ACHN (cell line): ENCODE data around the gene TEP1.
"Not testable (repeated sequence)": the region's sequence is repeated elsewhere in the genome, so short reads cannot be mapped to it uniquely, and the experiment has no call there.

ENCODE experiments used
- DNase-seq: peaks from one replicate; pipeline ENCODE4 v3.0.0-alpha.2; 2015
- in situ Hi-C: cut with HindIII; loops from 2 replicates; pipeline ENCODE4 v1.10.0; 2017; ENCODE audit warnings: low sequenced_read_pairs, low pct_ligation_motif_present, low pct_unique_long_range_greater_than_20kb

TEP1 gene

DNA sequence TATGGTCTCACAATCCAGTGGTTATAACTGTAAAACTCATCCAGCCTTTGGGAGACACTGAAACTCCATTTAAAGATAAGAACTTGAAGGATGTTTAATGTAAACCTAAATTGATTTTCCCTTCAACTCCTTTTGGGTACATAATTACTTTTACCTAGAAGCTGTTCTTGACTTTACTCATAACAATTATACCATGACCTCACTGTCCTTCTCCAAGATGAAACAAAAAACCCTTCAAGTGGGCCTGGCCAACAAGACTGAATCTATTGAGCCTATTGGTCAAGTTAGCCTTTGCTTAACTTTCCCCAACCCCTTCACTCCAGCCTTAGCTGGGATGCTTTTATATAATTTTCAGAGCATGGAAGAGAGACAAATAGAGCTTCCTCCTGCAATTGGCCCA lies 47.4 kb downstream of the TEP1 start:
- in situ Hi-C loops, result no loop called here
- no peak for DNase-seq

GRCh38 chr14:20358474-20358873 lies 54.8 kb downstream of the TEP1 start:
- in situ Hi-C loops, DNase-seq: not testable (repeated sequence)

DNA sequence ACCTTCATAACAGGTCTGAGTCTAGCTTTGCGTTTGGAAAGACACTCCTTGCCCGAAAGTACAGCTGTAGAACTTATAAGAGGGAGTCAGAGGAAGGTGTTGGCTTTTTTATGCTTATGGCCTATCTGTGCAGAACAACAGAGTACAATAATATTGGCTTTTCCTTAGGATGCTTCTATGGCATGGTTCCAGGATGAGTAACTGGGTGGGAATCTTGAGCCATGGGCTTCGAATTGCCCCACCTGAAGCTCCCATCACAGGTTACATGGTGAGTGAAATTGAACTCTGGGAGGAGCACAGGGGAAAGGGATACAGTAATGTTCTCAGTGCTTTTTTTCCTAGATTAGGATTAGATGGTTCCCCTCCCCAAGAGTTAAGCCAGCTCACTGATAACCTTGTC lies 56.9 kb downstream of the TEP1 start:
- in situ Hi-C loops, result no loop called here
- no peak for DNase-seq

GRCh38 chr14:20350860-20351259 lies 62.4 kb downstream of the TEP1 start:
- peak; percentile 8 for DNase-seq
- in situ Hi-C loops, result no loop called here

GRCh38 chr14:20350282-20350681 lies 63.0 kb downstream of the TEP1 start:
- DNase-seq, result no peak
- in situ Hi-C loops, result no loop called here

DNA sequence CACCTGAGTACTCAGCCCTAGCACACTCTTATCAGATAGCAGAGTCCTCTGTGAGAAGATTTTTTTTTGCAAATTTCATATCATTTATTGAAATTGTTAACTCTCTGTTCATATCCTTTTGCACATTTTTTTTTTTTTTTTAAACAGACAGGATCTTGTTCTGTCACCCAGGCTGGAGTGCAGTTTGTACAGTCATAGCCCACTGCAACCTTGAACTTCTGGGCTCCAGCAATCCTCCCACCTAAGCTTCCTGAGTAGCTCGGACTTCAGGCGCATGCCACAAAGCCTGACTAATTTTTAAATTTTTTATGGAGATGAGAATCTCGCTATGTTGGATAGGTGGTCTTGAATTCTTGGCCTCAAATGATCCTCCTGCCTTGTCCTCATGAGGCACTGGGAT lies 65.6 kb downstream of the TEP1 start:
- in situ Hi-C loops, result no loop called here
- DNase-seq, result no peak

DNA sequence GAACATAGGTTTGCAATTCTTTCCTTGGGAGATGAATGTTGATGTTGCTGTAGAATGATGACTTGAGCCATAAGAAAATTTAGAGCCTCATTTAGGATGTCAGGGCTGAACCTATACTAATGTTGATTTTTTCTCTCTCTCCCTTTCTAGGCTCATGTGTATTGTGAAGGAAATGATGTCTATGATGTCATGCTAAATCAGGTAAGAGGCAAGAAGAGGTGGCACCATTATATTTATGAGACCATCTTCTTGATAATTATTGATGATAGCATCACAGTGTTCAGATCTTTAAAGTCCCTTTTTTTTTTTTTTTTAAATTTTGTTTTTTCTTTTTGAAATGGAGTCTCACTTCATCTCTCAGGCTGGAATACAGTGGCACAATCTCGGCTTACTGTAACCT lies 66.6 kb downstream of the TEP1 start:
- in situ Hi-C loops, result no loop called here
- no peak for DNase-seq

DNA sequence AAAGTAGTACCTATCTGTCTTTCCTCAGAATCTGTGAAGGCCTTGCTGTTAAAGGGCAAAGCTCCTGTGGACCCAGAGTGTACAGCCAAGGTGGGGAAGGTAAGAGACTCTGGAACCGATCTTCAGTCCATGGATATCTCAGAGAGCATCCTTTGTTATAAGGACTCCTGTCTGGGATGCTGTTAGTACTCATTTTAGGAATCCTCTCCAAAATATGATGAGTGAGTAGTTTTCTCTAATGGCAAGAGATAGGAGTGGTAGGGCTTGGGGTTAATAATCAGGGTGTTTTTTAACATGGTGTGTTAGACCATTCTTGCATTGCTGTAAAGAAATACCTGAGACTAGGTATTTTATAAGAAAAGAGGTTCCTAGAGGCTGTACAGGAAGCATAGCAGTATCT lies 67.9 kb downstream of the TEP1 start:
- in situ Hi-C loops, result no loop called here
- no peak for DNase-seq

DNA sequence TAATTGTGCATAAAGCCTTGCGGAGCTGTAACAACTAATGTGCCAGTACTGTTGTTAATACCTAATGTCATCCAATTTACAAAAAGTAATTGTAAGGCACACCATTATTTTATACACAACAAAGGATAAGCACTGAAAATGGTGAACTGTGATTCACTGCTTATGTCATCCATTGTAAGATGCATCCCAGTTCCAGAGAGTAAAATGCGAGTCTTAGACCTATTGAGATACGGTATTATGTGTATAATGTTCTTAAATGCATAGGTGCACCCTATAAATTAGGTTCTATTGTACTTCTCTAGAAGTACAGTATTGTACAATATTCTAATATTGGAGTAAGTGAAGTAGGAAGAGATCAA lies 69.5 kb downstream of the TEP1 start:
- peak; percentile 18 for DNase-seq
- in situ Hi-C loops, result no loop called here

DNA sequence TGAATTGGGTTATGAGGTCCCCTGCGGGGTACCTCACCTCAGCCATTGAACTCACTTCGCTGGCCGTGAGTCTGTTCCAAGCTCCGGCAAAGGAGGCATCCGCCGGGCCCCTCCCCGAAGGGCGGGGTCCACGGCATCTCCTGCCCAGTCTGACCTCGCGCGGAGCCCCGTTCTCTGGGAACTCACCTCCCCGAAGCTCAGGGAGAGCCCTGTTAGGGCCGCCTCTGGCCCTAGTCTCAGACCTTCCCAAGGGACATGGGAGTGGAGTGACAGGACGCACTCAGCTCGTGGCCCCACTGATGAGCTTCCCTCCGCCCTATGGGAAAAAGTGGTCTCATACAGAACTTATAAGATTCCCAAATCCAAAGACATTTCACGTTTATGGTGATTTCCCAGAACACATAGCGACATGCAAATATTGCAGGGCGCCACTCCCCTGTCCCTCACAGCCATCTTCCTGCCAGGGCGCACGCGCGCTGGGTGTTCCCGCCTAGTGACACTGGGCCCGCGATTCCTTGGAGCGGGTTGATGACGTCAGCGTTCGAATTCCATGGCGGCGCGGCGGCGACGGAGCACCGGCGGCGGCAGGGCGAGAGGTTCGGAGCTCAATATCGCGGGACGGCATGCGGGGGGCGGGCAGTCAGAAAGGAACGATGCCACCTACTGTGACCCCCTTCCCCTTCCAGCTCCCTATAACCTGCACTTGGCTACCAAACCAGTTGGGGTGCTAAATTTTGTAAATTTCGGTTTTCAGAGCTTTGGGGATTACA lies 70.0 kb downstream of the TEP1 start, which contains the start of gene PARP2:
TSS of gene PARP2 (plus strand) at position 544 of the 770 bp plus-strand sequence. CDS start at position 551, 7 bp downstream.
- DNase-seq, result peak; percentile 98
- in situ Hi-C loops, result no loop called here

DNA sequence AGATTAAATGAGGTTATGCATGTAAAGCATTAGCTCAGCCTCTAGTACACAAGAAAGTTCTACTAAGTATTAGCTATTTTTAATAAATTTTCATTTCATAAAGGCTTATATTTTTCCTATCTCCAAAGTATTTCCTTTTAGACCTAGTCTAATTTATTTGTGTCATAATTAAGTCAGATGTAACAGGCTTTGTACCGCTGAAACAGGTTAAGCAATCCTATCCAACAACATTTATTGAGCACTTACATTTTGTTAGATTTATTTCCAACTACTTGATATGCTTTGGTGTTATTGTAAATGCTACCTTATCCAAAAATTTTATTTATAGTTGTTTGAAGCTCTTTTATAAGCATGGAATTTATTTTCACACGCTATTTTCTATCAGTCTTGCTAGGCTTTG lies 71.7 kb downstream of the TEP1 start:
- in situ Hi-C loops, result no loop called here
- DNase-seq, result no peak

DNA sequence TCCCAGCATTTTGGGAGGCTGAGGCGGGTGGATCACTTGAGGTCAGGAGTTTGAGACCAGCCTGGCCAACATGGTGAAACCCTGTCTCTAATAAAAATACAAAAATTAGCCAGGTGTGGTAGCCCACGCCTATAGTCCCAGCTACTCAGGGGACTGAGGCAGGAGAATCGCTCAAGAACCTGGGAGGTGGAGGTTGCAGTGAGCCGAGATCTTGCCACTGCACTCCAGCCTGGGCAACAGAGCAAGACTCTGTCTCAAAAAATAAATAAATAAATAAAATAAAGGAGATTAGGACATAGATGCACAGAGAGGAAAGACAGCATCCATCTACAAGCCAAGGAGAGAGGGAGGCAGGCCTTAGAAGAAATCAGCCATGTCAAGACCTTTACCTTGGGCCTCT lies 72.3 kb downstream of the TEP1 start:
- DNase-seq, in situ Hi-C loops: not testable (repeated sequence)

- in situ Hi-C loops, result no loop called here
- DNase-seq, result no peak
Measured at GRCh38 chr14:20334017-20334416, 79.3 kb downstream of the TEP1 start.

DNA sequence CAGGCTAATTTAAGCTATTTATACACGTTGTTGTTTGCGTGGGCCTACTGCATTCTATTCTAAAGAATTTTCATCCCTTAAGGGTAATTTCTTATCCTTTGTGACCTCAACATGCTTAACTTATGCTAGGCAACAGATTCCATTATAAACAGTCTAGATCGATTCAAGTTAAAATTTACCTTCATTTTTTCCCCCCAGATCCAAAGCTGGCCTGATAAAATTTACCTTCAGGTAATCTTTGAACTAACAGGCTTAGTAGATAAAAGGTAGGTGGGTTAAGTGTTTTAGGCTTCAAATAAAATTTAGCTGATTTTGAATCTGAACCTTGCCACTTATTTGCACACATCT lies 79.8 kb downstream of the TEP1 start:
- in situ Hi-C loops, result no loop called here

DNA sequence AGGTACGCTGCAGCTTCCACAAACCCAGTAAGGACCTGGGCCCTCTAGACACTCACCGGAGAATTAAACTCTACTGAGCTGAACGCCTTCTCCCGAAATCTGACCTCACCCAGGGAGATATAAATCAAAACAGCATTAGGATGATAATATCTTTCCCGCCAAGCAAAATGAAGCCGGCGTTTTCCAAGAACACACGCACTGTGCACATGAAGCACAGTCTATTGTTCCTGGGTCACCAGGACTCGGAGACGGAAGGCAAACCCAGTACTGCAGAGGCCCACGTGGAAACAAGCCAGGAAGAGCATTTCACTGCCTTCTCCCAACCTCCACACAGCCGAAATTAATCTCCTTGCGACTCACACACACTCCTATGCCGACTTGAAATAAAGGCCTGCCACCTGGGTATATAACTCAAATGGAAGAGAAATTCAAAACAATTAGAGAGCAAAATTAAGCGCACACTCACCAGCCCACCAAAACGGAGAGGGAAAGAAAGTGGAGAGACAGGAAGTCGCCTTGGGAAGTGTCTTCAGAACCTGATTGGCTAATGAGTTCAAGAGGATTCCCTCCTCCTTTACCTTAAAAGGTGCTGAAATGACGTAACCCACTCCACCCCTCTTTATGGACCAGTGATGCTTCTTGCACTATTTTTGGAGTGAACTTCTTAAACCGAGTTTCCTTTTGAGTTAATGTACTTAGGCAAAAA lies 80.4 kb downstream of the TEP1 start, which contains the start of gene CCNB1IP1:
TSS of gene CCNB1IP1 (minus strand) at position 492 of the 706 bp plus-strand sequence. CDS start 16,756 bp downstream, outside the sequence.
- peak; percentile 85 for DNase-seq
- in situ Hi-C loops, result no loop called here

More for the DNA sequence above, 79.8 kb downstream of the TEP1 start:
- no peak for DNase-seq

GRCh38 chr14:20332431-20332787 lies 80.9 kb downstream of the TEP1 start:
- in situ Hi-C loops, result no loop called here
- peak; percentile 22 for DNase-seq

- DNase-seq, result no peak
- in situ Hi-C loops, result no loop called here
Measured at GRCh38 chr14:20331053-20331613, 82.2 kb downstream of the TEP1 start.

DNA sequence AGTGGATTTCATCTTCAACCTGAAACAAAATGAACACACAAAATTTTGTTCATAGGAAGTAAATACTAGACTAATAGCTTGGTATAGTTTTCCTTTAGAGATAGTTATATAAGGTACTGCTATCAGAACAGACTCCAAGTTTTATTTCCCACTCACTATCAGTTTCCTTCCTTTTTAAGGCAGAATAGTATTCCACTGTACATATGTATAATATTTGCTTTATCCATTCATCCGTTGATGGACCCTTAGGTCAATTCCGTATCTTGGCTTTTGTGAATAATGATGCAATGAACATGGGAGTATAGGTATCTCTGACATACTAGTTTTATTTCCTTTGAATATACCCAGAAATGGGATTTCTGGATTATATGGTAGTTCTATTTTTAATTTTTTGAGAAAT lies 83.9 kb downstream of the TEP1 start:
- in situ Hi-C loops, result no loop called here
- no peak for DNase-seq

- in situ Hi-C loops, result no loop called here
- no peak for DNase-seq
Measured at GRCh38 chr14:20328705-20329104, 84.6 kb downstream of the TEP1 start.
